A549 (cell line): ENCODE results near the gene NAV3. TPM values are rescaled to one million over a fixed set of nuclear protein-coding genes. Genes with fewer than 3 reads are reported as not detected.
A peak's percentile ranks its signal among the peaks of the same experiment; 100 is the strongest.

ENCODE experiments used
- ATAC-seq, 2 experiments: fragments of 200-7000 bp in 1 of 2; fragments of >200 bp in 1 of 2; cut with Nextera tagmentation in 1 of 2; cut with Tn5 transposase in 1 of 2; 3 replicates each; pipeline versions ENCODE4 v1.8.0 to v1.9.1; 2018 to 2020; ENCODE audit warnings: mild to moderate bottlenecking in 1 of 2, moderate library complexity in 1 of 2
- CTCF ChIA-PET: fragments of 300-600 bp; sonication (Branson Sonifier 250); formaldehyde crosslinking; extraction: SDS; loops from one replicate; lab custom pipeline; 2021; ENCODE audit warnings: antibody characterized with exemption, inconsistent platforms; lab: Yijun Ruan, JAX
- POLR2A ChIA-PET: fragments of 350-600 bp; formaldehyde crosslinking; extraction: SDS; loops from one replicate; lab custom pipeline; 2021; ENCODE audit warnings: antibody characterized with exemption, inconsistent platforms; lab: Yijun Ruan, JAX
- DNase-seq, 2 experiments: peaks; one replicate each; pipeline versions ENCODE4 v3.0.0 to v3.0.0-alpha.2; 2011 to 2016; ENCODE audit warnings: low read depth in 1 of 2, low spot score in 1 of 2
- FAIRE-seq: peaks from 2 replicates; lab custom pipeline; 2011; peaks lifted over from hg19 to GRCh38; lab: Jason Lieb, UNC
- H3K27ac ChIP-seq, 2 experiments: fragments of >200 bp; sonication (Bioruptor Twin); formaldehyde crosslinking; 3 replicates each; pipeline ENCODE4 v1.5.1; 2016 to 2017
- H3K4me1 ChIP-seq: fragments of >200 bp; sonication (Bioruptor Twin); formaldehyde crosslinking; 3 replicates; pipeline ENCODE4 v1.6.1; 2016
- H3K4me2 ChIP-seq: fragments of >200 bp; sonication (Bioruptor Twin); formaldehyde crosslinking; 3 replicates; pipeline ENCODE4 v1.6.1; 2016
- H3K4me3 ChIP-seq: fragments of >200 bp; sonication (Bioruptor Twin); formaldehyde crosslinking; 3 replicates; pipeline ENCODE4 v1.5.1; 2016
- H3K9me3 ChIP-seq: fragments of >200 bp; sonication (Bioruptor Twin); formaldehyde crosslinking; 3 replicates; pipeline ENCODE4 v1.6.1; 2016
- ATOH8 ChIP-seq: fragments of 250-450 bp; sonication (Bioruptor Pico); IDR thresholded peaks from 2 replicates; pipeline ENCODE4 v1.5.0; 2020; ENCODE audit warnings: low read depth, mild to moderate bottlenecking, moderate library complexity
- CBX8 ChIP-seq: fragments of 200-600 bp; sonication (generic); IDR thresholded peaks from 2 replicates; pipeline ENCODE4 v1.6.1; 2016
- CEBPB ChIP-seq, 2 experiments: fragments of >200 bp in 1 of 2; sonication (Bioruptor Twin) in 1 of 2; formaldehyde crosslinking in 1 of 2; IDR thresholded peaks; 2 replicates each; pipeline ENCODE4 v1.6.1; 2012 to 2016
- CHD4 ChIP-seq: fragments of 200-600 bp; sonication (generic); IDR thresholded peaks from 2 replicates; pipeline ENCODE4 v1.6.1; 2016; ENCODE audit warnings: antibody characterized with exemption, mild to moderate bottlenecking, borderline replicate concordance
- CTCF ChIP-seq: fragments of >200 bp; sonication (Bioruptor Twin); formaldehyde crosslinking; IDR thresholded peaks from 3 replicates; pipeline ENCODE4 v1.5.1; 2016
- E2F6 ChIP-seq: IDR thresholded peaks from 2 replicates; pipeline ENCODE4 v1.6.1; 2012; ENCODE audit warnings: low read depth, borderline replicate concordance
- EHMT2 ChIP-seq: fragments of 200-600 bp; sonication (generic); IDR thresholded peaks from 2 replicates; pipeline ENCODE4 v1.6.1; 2016; ENCODE audit warnings: antibody characterized with exemption, low read depth, mild to moderate bottlenecking, moderate library complexity
- ELK1 ChIP-seq: fragments of 150-350 bp; IDR thresholded peaks from 2 replicates; pipeline ENCODE4 v1.6.1; 2014; ENCODE audit warnings: low read depth, mild to moderate bottlenecking, low read length
- FOSB ChIP-seq: fragments of 250-450 bp; sonication (Bioruptor Pico); IDR thresholded peaks from 2 replicates; pipeline ENCODE4 v1.5.0; 2020; ENCODE audit warnings: mild to moderate bottlenecking, moderate library complexity
- FOSL2 ChIP-seq, 2 experiments: fragments of 450-650 bp in 1 of 2; fragments of >200 bp in 1 of 2; sonication (Bioruptor Twin) in 1 of 2; formaldehyde crosslinking; IDR thresholded peaks; 2 replicates each; pipeline versions ENCODE4 v1.5.0 to v1.6.1; 2016 to 2020; ENCODE audit warnings: mild to moderate bottlenecking in 1 of 2, moderate library complexity in 1 of 2
- FOXS1 ChIP-seq: fragments of 250-450 bp; sonication (Bioruptor Pico); IDR thresholded peaks from 2 replicates; pipeline ENCODE4 v1.5.0; 2020; ENCODE audit warnings: mild to moderate bottlenecking, moderate library complexity
- GATA3 ChIP-seq: IDR thresholded peaks from 2 replicates; pipeline ENCODE4 v1.6.1; 2012; ENCODE audit warnings: borderline replicate concordance
- HDAC2 ChIP-seq: fragments of 200-600 bp; sonication (generic); IDR thresholded peaks from 2 replicates; pipeline ENCODE4 v1.6.1; 2016
- HES2 ChIP-seq: fragments of >200 bp; sonication (Bioruptor Twin); formaldehyde crosslinking; IDR thresholded peaks from 2 replicates; pipeline ENCODE4 v1.6.1; 2016
- HMGXB4 ChIP-seq: fragments of 250-450 bp; sonication (Bioruptor Pico); IDR thresholded peaks from 2 replicates; pipeline ENCODE4 v1.5.0; 2021; ENCODE audit warnings: mild to moderate bottlenecking, moderate library complexity, borderline replicate concordance
- HOXB13 ChIP-seq: fragments of 250-450 bp; sonication (Bioruptor Pico); IDR thresholded peaks from 2 replicates; pipeline ENCODE4 v1.5.0; 2020; ENCODE audit warnings: low read depth, mild to moderate bottlenecking, moderate library complexity
- HOXB5 ChIP-seq: fragments of 250-450 bp; sonication (Bioruptor Pico); IDR thresholded peaks from 2 replicates; pipeline ENCODE4 v1.5.0; 2020; ENCODE audit warnings: mild to moderate bottlenecking, moderate library complexity
- JUNB ChIP-seq: fragments of >200 bp; sonication (Bioruptor Twin); formaldehyde crosslinking; IDR thresholded peaks from 2 replicates; pipeline ENCODE4 v1.6.1; 2016
- KDM5A ChIP-seq: fragments of 200-600 bp; sonication (generic); IDR thresholded peaks from 2 replicates; pipeline ENCODE4 v1.6.1; 2016; ENCODE audit warnings: antibody characterized with exemption, mild to moderate bottlenecking
- MAFK ChIP-seq: fragments of 450-650 bp; IDR thresholded peaks from 2 replicates; pipeline ENCODE4 v1.6.1; 2014; ENCODE audit not compliant: partially characterized antibody
- MAZ ChIP-seq: fragments of 150-350 bp; IDR thresholded peaks from 2 replicates; pipeline ENCODE4 v1.6.1; 2014; ENCODE audit warnings: antibody characterized with exemption, low read depth, low read length, borderline replicate concordance
- PHF8 ChIP-seq: fragments of 200-600 bp; sonication (generic); IDR thresholded peaks from 2 replicates; pipeline ENCODE4 v1.6.1; 2016; ENCODE audit warnings: low read depth, mild to moderate bottlenecking, antibody characterized with exemption, moderate library complexity, borderline replicate concordance
- POLR2AphosphoS2 ChIP-seq: conservative IDR thresholded peaks from 2 replicates; pipeline ENCODE4 v1.6.1; 2012; ENCODE audit warnings: low read length, improper control_type of control experiment, inconsistent platforms
- RAD21 ChIP-seq, 2 experiments: fragments of >200 bp in 1 of 2; sonication (Bioruptor Twin) in 1 of 2; formaldehyde crosslinking in 1 of 2; IDR thresholded peaks in 1 of 2; conservative IDR thresholded peaks in 1 of 2; 2 replicates in 1 of 2; 3 replicates in 1 of 2; pipeline ENCODE4 v1.6.1; 2012 to 2018; ENCODE audit warnings: inconsistent platforms in 1 of 2
- RCOR1 ChIP-seq: fragments of 150-350 bp; IDR thresholded peaks from 2 replicates; pipeline ENCODE4 v1.6.1; 2014; ENCODE audit warnings: antibody characterized with exemption, low read length, low read depth
- RFX5 ChIP-seq: fragments of 450-650 bp; IDR thresholded peaks from 2 replicates; pipeline ENCODE4 v1.7.1; 2014; ENCODE audit warnings: antibody characterized with exemption, mild to moderate bottlenecking, moderate library complexity
- RNF2 ChIP-seq: fragments of 200-600 bp; sonication (generic); IDR thresholded peaks from 2 replicates; pipeline ENCODE4 v1.6.1; 2016; ENCODE audit warnings: low read depth, mild to moderate bottlenecking, antibody characterized with exemption, moderate library complexity, borderline replicate concordance
- SMC3 ChIP-seq: fragments of >200 bp; sonication (Bioruptor Twin); formaldehyde crosslinking; IDR thresholded peaks from 3 replicates; pipeline ENCODE4 v1.6.1; 2018; ENCODE audit warnings: inconsistent platforms
- TFCP2L1 ChIP-seq: fragments of 250-450 bp; sonication (Bioruptor Pico); IDR thresholded peaks from 2 replicates; pipeline ENCODE4 v1.5.0; 2021; ENCODE audit warnings: mild to moderate bottlenecking
- TP53 ChIP-seq: fragments of 250-450 bp; sonication (Bioruptor Pico); IDR thresholded peaks from 2 replicates; pipeline ENCODE4 v1.5.0; 2021; ENCODE audit warnings: mild to moderate bottlenecking, moderate library complexity
- ZC3H11A ChIP-seq: fragments of 450-650 bp; IDR thresholded peaks from 2 replicates; pipeline ENCODE4 v1.6.1; 2014; ENCODE audit warnings: antibody characterized with exemption, mild to moderate bottlenecking
- ZFP36 ChIP-seq: fragments of 450-650 bp; IDR thresholded peaks from 2 replicates; pipeline ENCODE4 v1.6.1; 2014; ENCODE audit warnings: borderline replicate concordance; ENCODE audit not compliant: partially characterized antibody
- WGBS: methylation state at CpG from one replicate; pipeline ENCODE4 v1.1.6; 2017; ENCODE audit errors: missing lambda C conversion rate; 5-methylcytosine and 5-hydroxymethylcytosine counted together
- polyA plus RNA-seq, 4 experiments: library from polyadenylated mRNA; depleted of rRNA in 3 of 4; stranded (reverse); fragments of >200 nt; fragmentation: RNase III in 1 of 4; extraction: RNeasy Plus Mini Kit Qiagen cat#74134 plus additional on column Dnase treatment in 1 of 4; gene quantifications; 2 replicates in 3 of 4; 3 replicates in 1 of 4; pipeline ENCODE4 v1.2.3, GENCODE V29; 2011 to 2017
- TF ChIP-seq, protein P1 (sequence below): IDR thresholded peaks from 2 replicates; pipeline ENCODE4 v1.6.1; 2012
- TF ChIP-seq, protein P2 (sequence below): fragments of 450-650 bp; IDR thresholded peaks from 2 replicates; pipeline ENCODE4 v1.6.1; 2014; ENCODE audit warnings: antibody characterized with exemption

The NAV3 gene
- polyA plus RNA-seq, 2 of the 4 experiments (the other 2 are of a cell fraction) = 8.6 to 9.7 TPM

DNA sequence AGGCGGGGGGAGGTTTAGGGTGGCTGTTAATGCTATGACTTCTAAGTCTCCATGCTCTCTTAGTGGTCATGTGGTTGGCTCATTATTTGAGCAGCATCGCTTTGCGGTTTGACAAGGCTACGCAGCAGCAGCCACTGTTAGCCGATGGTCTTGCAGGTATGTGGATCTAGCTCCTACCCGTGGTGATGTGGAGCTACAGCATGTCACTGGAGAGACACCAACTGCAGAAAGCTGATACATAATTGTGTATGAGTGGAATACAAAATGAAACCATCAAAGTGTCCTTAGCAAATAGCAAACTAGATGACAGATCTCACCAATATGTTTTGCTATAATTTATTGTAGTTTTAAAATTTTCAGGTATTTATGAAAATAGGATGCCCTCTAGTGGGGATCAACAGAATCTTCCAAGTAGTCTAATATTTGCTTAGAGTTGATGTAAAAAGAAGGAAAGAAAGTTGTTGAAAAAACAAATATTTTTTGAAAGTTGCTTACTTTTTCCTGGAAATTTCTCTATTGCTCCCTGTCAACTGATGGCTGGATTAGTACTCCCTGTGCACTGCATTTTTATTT, 94.9 kb downstream of the NAV3 start:
- Histone ChIP-seq H3K27ac (no peak overlapping the region), H3K4me1 (peaks cover 6% of the 10 kb centered on the region; the same call in 2 of the 3 replicates), H3K4me3 (no peak overlapping the region), H3K4me2 (peak overlapping the region; percentile 62), H3K9me3 (no peaks in the 10 kb centered on the region)
- WGBS = 3% methylated on average over 6 of the region's 6 CpGs
- POLR2A ChIA-PET = no interaction called here
- DNase-seq = peak; percentile 66 to 95
- peak; percentile 100 for ATAC-seq
- FAIRE-seq = peak; percentile 97
- CTCF ChIA-PET = interaction anchor here (0.6 to 2.8 kb wide), 42 partner anchors 8 to 280 kb away, joined by 3 to 16 read pairs (median 4); no protein-coding TSS in a partner anchor
- TF ChIP-seq, protein P1, sequence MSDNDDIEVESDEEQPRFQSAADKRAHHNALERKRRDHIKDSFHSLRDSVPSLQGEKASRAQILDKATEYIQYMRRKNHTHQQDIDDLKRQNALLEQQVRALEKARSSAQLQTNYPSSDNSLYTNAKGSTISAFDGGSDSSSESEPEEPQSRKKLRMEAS = 0 out of 2 replicates have a peak, but pooled peaks have one; percentile 22
- peak; percentile 94 to 98 for TF ChIP-seq RAD21 (conservative IDR thresholded peaks at IDR 0.05 in 1 of 2, IDR thresholded peaks at IDR 0.05 in 1 of 2)
- TF ChIP-seq ZC3H11A = no peak
- no peak for TF ChIP-seq RCOR1
- no peak for TF ChIP-seq JUNB
- no peak for TF ChIP-seq HOXB5
- TF ChIP-seq CHD4 = no peak
- no peak for TF ChIP-seq HES2
- peak; percentile 99 for TF ChIP-seq SMC3
- TF ChIP-seq CEBPB (IDR thresholded peaks at IDR 0.05) = no peak
- no peak for TF ChIP-seq KDM5A
- no peak for TF ChIP-seq TFCP2L1 (CRISPR knock-in tag)
- no peak for TF ChIP-seq FOSB (CRISPR knock-in tag)
- no peak for TF ChIP-seq ZFP36
- TF ChIP-seq FOSL2 (IDR thresholded peaks at IDR 0.05) = no peak
- TF ChIP-seq FOSL2 (CRISPR knock-in tag; IDR thresholded peaks at IDR 0.05) = no peak
- TF ChIP-seq CTCF = peak; percentile 100
- TF ChIP-seq HMGXB4 (CRISPR knock-in tag) = no peak
- TF ChIP-seq RFX5 = no peak
- TF ChIP-seq E2F6 = no peak
- no peak for TF ChIP-seq RNF2
- TF ChIP-seq, protein P2, sequence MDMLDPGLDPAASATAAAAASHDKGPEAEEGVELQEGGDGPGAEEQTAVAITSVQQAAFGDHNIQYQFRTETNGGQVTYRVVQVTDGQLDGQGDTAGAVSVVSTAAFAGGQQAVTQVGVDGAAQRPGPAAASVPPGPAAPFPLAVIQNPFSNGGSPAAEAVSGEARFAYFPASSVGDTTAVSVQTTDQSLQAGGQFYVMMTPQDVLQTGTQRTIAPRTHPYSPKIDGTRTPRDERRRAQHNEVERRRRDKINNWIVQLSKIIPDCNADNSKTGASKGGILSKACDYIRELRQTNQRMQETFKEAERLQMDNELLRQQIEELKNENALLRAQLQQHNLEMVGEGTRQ = peak; percentile 44; the same call in 1 of the 2 replicates
- TF ChIP-seq MAZ = no peak
- TF ChIP-seq EHMT2 = no peak
- no peak for TF ChIP-seq TP53 (CRISPR knock-in tag)
- TF ChIP-seq HDAC2 = no peak
- no peak for TF ChIP-seq ATOH8 (CRISPR knock-in tag)
- TF ChIP-seq POLR2AphosphoS2 = no peak
- no peak for TF ChIP-seq FOXS1 (CRISPR knock-in tag)
- TF ChIP-seq ELK1 = no peak
- no peak for TF ChIP-seq GATA3
- TF ChIP-seq PHF8 = no peak
- no peak for TF ChIP-seq MAFK
- TF ChIP-seq CBX8 = no peak
- no peak for TF ChIP-seq HOXB13 (CRISPR knock-in tag)
